ENCODE measurements around the gene APOBEC3F.

The APOBEC3F gene

DNA sequence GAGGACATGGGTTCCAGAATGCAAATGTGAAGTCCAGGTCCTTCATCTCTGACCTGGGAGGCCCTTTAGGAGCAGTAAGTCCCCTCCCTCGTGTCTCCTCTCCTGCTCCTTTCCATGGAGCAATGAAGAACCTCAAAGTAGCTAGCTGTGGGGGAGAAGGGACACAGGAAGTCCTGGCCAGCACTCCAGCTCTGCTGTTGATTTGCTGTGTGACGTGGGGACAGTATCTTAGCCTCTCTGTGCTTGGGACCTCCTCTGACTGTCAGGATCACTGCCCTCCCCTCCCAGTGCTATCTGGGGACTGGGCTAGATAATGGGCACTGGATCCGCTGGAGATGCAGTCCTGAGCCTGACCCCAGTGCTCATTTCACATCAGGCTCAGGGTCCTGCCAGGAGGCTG, 55.3 kb downstream of the APOBEC3F start:
- no peak for DNase-seq

DNA sequence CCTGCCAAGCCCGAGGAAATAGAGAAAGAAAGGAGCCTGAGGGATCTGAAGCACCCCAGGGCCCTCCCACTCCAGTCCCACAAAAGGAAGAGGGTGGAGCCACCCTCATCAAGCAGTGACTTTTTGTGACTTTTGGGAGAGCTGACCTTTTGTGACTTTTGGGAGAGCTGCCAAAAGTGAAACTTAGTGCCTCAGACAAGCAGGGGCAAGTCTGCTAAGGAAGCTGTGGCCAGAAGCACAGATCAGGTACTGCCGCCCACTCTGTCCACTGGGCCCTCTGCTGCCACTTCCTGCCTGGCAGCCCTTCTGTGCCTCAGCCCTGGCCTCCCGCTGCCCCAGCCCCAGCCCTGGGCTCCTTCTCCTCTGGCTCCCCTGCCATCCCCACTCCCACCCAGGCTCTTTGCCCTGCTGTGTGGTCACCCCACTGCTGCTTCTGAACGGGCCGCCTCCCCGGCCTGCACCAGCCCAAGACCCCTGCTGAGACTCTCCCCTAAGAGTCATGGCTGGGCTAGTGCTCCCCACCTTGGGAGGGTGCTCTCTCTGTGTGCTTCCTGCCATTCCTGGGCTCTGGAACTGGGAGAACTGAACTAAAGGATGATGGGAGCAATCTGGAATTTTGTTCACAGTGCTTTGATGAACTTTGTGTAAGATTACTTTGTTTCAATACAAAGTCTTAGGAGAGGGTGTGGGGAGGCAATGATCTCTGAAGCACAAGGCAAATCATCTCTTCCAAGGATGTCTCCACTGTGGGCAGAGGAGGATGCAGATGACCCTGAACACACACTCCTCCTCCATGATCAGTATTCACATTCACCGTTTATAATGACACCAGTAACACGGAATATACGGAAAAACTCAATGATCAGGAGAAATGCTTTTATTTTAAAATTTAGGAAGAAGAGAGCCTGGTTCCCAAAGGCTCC, 56.7 kb downstream of the APOBEC3F start, which contains the start of gene APOBEC3H:
Gene APOBEC3H, plus strand, starts transcription at position 147 of the 923 bp plus-strand sequence. CDS start 3,035 bp downstream, outside the sequence.
- no peak for DNase-seq

DNA sequence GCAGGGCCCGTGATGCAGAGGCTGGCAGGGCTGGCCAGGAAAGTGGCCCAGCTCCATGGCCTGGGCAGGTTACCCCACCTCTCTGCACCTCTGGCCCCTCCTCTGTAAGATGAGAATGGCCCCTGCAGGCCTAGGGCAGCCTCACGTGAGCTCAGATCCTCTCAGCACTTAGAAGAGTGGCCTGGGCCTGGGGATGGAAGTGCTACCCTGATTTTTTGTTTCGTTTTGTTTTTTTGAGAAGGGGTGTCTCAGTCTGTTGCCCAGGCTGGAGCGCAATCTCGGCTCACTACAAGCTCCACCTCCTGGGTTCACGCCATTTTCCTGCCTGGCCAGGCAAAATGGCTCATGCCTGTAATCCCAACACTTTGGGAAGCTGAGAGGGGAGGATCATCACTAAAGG, 57.4 kb downstream of the APOBEC3F start:
- DNase-seq: no peak

DNA sequence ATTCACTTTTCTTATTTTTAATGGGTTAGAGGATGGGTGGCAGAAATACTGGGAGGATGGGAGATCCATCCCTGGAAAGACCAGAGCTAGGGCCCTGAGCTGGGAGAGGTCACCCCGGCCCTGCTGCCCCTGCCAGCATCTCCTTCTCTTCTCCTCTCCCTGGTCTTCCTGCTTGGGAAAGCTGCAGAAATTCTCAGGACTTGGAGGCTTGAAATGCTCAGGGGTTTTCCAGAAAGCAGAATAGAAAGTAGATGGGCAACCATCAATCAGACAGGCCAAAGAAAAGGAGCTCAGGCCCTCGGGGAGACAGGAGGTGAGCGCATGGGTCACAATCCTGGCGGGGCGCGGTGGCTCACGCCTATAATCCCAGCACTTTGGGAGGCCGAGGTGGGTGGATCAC, 57.9 kb downstream of the APOBEC3F start:
- no peak for DNase-seq

DNA sequence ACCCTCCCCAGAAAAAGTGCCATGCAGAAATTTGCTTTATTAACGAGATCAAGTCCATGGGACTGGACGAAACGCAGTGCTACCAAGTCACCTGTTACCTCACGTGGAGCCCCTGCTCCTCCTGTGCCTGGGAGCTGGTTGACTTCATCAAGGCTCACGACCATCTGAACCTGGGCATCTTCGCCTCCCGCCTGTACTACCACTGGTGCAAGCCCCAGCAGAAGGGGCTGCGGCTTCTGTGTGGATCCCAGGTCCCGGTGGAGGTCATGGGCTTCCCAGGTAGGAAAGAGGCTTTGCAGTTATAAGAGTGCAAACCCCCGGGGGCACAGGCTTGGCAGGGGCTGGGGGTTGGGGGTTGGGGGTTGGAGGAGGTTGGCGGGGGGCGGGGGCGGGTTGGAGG, 60.6 kb downstream of the APOBEC3F start:
- no peak for DNase-seq

DNA sequence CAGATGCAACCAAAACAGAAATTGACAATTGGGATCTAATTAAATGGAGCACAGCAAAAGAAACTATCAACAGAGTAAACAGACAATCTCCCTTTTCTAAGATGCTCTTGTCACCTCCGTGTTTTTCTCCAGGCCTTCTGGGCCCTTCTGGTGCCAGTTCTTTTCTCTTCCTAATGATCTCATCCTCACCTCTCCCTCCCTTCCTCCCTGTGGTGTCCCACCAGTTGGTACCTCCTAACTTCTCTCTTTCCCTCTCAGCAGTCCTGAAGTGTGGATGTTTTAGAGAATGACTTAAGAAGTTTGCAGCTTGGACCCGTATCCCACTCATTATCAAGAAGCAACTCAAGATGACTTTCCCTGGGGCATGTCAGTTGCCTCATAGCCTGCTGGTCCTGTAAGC, 62.8 kb downstream of the APOBEC3F start:
- no peak for DNase-seq

All from 8988T (cell line).